GM12878 (cell line): Measurements from ENCODE around the gene COA5. TPM values are rescaled to one million over a fixed set of nuclear protein-coding genes. Genes with fewer than 3 reads are reported as not detected.

ENCODE experiments used
- ATF7 ChIP-seq: fragments of 450-650 bp; IDR thresholded peaks from 2 replicates; pipeline ENCODE4 v1.6.1; 2016; ENCODE audit warnings: low read depth, mild to moderate bottlenecking
- EP300 ChIP-seq, 2 experiments: fragments of 150-350 bp in 1 of 2; IDR thresholded peaks; 2 replicates each; pipeline ENCODE4 v1.6.1; 2011 to 2012; ENCODE audit warnings: low read depth in 2 of 2, low read length in 2 of 2, borderline replicate concordance in 1 of 2, improper control_type of control experiment in 1 of 2, inconsistent platforms in 1 of 2; ENCODE audit not compliant: control insufficient read depth in 1 of 2
- MXI1 ChIP-seq: fragments of 150-350 bp; IDR thresholded peaks from 2 replicates; pipeline ENCODE4 v1.6.1; 2011; ENCODE audit warnings: low read depth, mild to moderate bottlenecking, inconsistent platforms, low read length, improper control_type of control experiment
- RAD51 ChIP-seq: fragments of 450-650 bp; IDR thresholded peaks from 2 replicates; pipeline ENCODE4 v1.6.1; 2016; ENCODE audit warnings: moderate library complexity, mild to moderate bottlenecking, inconsistent platforms
- ZNF217 ChIP-seq: fragments of 450-650 bp; IDR thresholded peaks from 2 replicates; pipeline ENCODE4 v1.6.1; 2017; ENCODE audit warnings: antibody characterized with exemption, mild to moderate bottlenecking
- polyA plus RNA-seq, 11 experiments: library from polyadenylated mRNA; depleted of rRNA in 4 of 11; unstranded in 6 of 11; stranded (reverse) in 5 of 11; fragments of >200 nt; fragmentation: Nextera tagmentation in 4 of 11; fragmentation: Illumina TruSeq in 1 of 11; extraction: Ambion mirVana in 4 of 11; extraction: Trizol in 1 of 11; gene quantifications; 1 replicate in 1 of 11; 2 replicates in 10 of 11; pipeline versions ENCODE4 v1.2.1 to v1.2.3, GENCODE V29; 2011 to 2016; ENCODE audit warnings: inconsistent platforms in 2 of 11, missing spikeins in 2 of 11, low read depth in 1 of 11
- total RNA-seq, 4 experiments: library from RNA; depleted of rRNA in 3 of 4; stranded (reverse); fragments of >200 nt in 3 of 4; fragmentation: Illumina TruSeq in 1 of 4; extraction: Trizol in 1 of 4; gene quantifications; 2 replicates each; pipeline versions ENCODE4 v1.2.1 to v1.2.3, GENCODE V29; 2013 to 2021
- TF ChIP-seq, protein P1 (sequence below): fragments of 450-650 bp; IDR thresholded peaks from 2 replicates; pipeline ENCODE4 v1.6.1; 2016; ENCODE audit warnings: mild to moderate bottlenecking, moderate library complexity, borderline replicate concordance
- TF ChIP-seq, protein P2 (sequence below): IDR thresholded peaks from 2 replicates; pipeline ENCODE4 v1.6.1; 2012; ENCODE audit warnings: low read length, inconsistent platforms

COA5 gene
- total and polyA plus RNA-seq, 10 of the 15 experiments (the other 5 are each of a cell fraction or from before 2014, with no cell fraction given) = 20.7 to 63.3 (median 37.9) TPM

DNA sequence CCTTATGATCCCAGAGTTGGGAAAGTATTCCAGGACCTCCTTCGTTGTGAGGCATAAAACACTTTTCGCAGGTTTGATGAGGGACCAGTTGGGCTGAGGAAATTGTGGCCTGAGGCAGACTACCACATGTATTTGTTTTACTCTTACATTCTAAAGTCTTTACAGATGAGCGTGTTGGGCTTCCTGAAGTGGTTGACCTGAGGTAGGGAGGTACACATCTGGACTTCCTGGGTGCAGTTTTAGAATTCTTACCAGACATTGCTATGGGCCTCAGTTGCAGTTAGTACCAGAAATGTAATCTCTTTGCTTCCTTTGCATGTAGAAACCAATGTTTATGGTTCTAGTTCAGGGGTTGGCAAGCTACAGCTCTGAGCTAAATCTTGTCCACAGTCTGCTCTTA is 48.7 kb downstream of the COA5 start (continued):
- TF ChIP-seq, protein P1, sequence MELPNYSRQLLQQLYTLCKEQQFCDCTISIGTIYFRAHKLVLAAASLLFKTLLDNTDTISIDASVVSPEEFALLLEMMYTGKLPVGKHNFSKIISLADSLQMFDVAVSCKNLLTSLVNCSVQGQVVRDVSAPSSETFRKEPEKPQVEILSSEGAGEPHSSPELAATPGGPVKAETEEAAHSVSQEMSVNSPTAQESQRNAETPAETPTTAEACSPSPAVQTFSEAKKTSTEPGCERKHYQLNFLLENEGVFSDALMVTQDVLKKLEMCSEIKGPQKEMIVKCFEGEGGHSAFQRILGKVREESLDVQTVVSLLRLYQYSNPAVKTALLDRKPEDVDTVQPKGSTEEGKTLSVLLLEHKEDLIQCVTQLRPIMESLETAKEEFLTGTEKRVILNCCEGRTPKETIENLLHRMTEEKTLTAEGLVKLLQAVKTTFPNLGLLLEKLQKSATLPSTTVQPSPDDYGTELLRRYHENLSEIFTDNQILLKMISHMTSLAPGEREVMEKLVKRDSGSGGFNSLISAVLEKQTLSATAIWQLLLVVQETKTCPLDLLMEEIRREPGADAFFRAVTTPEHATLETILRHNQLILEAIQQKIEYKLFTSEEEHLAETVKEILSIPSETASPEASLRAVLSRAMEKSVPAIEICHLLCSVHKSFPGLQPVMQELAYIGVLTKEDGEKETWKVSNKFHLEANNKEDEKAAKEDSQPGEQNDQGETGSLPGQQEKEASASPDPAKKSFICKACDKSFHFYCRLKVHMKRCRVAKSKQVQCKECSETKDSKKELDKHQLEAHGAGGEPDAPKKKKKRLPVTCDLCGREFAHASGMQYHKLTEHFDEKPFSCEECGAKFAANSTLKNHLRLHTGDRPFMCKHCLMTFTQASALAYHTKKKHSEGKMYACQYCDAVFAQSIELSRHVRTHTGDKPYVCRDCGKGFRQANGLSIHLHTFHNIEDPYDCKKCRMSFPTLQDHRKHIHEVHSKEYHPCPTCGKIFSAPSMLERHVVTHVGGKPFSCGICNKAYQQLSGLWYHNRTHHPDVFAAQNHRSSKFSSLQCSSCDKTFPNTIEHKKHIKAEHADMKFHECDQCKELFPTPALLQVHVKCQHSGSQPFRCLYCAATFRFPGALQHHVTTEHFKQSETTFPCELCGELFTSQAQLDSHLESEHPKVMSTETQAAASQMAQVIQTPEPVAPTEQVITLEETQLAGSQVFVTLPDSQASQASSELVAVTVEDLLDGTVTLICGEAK = no peak
- TF ChIP-seq MXI1 (no peak), ATF7 (no peak), ZNF217 (no peak), EP300 (IDR thresholded peaks at IDR 0.05; ENCODE audit: borderline replicate concordance in 1 of 2, control insufficient read depth in 1 of 2, low read depth in 2 of 2, low read length in 2 of 2) (no peak), RAD51 (no peak)
- TF ChIP-seq, protein P2, sequence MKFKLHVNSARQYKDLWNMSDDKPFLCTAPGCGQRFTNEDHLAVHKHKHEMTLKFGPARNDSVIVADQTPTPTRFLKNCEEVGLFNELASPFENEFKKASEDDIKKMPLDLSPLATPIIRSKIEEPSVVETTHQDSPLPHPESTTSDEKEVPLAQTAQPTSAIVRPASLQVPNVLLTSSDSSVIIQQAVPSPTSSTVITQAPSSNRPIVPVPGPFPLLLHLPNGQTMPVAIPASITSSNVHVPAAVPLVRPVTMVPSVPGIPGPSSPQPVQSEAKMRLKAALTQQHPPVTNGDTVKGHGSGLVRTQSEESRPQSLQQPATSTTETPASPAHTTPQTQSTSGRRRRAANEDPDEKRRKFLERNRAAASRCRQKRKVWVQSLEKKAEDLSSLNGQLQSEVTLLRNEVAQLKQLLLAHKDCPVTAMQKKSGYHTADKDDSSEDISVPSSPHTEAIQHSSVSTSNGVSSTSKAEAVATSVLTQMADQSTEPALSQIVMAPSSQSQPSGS = no peak
